Neural cell (in vitro differentiated cells): ENCODE measurements around the gene LRTM1.

Experiments
- CTCF ChIP-seq: fragments of 450-650 bp; IDR thresholded peaks from 2 replicates; pipeline ENCODE4 v1.5.1; 2014; ENCODE audit warnings: antibody characterized with exemption, mild to moderate bottlenecking, moderate library complexity; ENCODE audit not compliant: poor library complexity, severe bottlenecking
- EP300 ChIP-seq: fragments of 450-650 bp; conservative IDR thresholded peaks from 2 replicates; pipeline ENCODE4 v1.6.1; 2014; ENCODE audit warnings: antibody characterized with exemption, mild to moderate bottlenecking, moderate library complexity; ENCODE audit not compliant: poor library complexity, severe bottlenecking
- POLR2AphosphoS5 ChIP-seq: IDR thresholded peaks from 2 replicates; pipeline ENCODE4 v1.6.1; 2012
- RAD21 ChIP-seq: fragments of 450-650 bp; conservative IDR thresholded peaks from 2 replicates; pipeline ENCODE4 v1.6.1; 2014; ENCODE audit warnings: antibody characterized with exemption, mild to moderate bottlenecking, moderate library complexity

GRCh38 chr3:54901906-54902685 is 25.8 kb downstream of the LRTM1 start:
- TF ChIP-seq EP300 (no peak), RAD21 (no peak), CTCF (no peak), POLR2AphosphoS5 (no peak)
